K562 (cell line): ENCODE results near the gene CCDC185. TPM values are rescaled to one million over a fixed set of nuclear protein-coding genes. Genes with fewer than 3 reads are reported as not detected.

Experiments used
- ATAC-seq: fragments of 200-7000 bp; cut with Tn5 transposase; 3 replicates; pipeline ENCODE4 v1.9.1; 2020; ENCODE audit warnings: moderate library complexity
- BruUV-seq: library from RNA; stranded (reverse); fragments of 400-500 nt; replicated peaks from 2 replicates; lab custom pipeline; 2021; lab: Mats Ljungman, UMichigan
- CTCF ChIA-PET: fragments of 300-600 bp; formaldehyde crosslinking; extraction: SDS; loops from one replicate; lab custom pipeline; 2021; ENCODE audit warnings: low intra/inter-chr PET ratio; lab: Yijun Ruan, JAX
- POLR2A ChIA-PET: fragments of 300-600, 350-650 bp; sonication (Branson Sonifier 250); formaldehyde crosslinking; extraction: SDS; loops from one replicate; lab custom pipeline; 2021; ENCODE audit warnings: antibody characterized with exemption, inconsistent platforms; lab: Yijun Ruan, JAX
- DNase-seq, 4 experiments: peaks; one replicate each; pipeline versions ENCODE4 v3.0.0 to v3.0.0-alpha.2; 2011 to 2018; ENCODE audit warnings: low spot score in 3 of 4, mixed read lengths in 3 of 4; ENCODE audit errors: extremely low read depth in 1 of 4
- FAIRE-seq: peaks from 2 replicates; lab custom pipeline; 2011; peaks lifted over from hg19 to GRCh38; lab: Jason Lieb, UNC
- H2AFZ ChIP-seq: 2 replicates; pipeline ENCODE4 v1.6.0; 2011; ENCODE audit warnings: low read depth, low read length, control low read depth, inconsistent platforms
- H3K27ac ChIP-seq: fragments of 200-600 bp; 3 replicates; pipeline ENCODE4 v1.8.0; 2011; ENCODE audit warnings: low read depth, mild to moderate bottlenecking, control low read depth, inconsistent platforms, low read length, moderate library complexity, mixed read lengths; ENCODE audit errors: extremely low read depth
- H3K27me3 ChIP-seq, 2 experiments: fragments of 300-600 bp in 1 of 2; 2 replicates in 1 of 2; 3 replicates in 1 of 2; pipeline versions ENCODE4 v1.6.0 to v1.8.0; 2011; ENCODE audit warnings: inconsistent platforms in 2 of 2, low read length in 2 of 2, mild to moderate bottlenecking in 1 of 2, mixed read lengths in 1 of 2, moderate library complexity in 1 of 2; ENCODE audit not compliant: control insufficient read depth in 2 of 2, insufficient read depth in 2 of 2
- H3K36me3 ChIP-seq: fragments of 300-600 bp; 3 replicates; pipeline ENCODE4 v1.8.0; 2011; ENCODE audit warnings: mild to moderate bottlenecking, low read length, inconsistent platforms; ENCODE audit not compliant: control insufficient read depth, insufficient read depth
- H3K4me1 ChIP-seq, 2 experiments: fragments of 200-600 bp in 1 of 2; replicated peaks in 1 of 2; 2 replicates in 1 of 2; 3 replicates in 1 of 2; pipeline versions ENCODE4 v1.5.1 to v1.8.0; 2011; ENCODE audit warnings: inconsistent platforms in 2 of 2, low read length in 2 of 2, mild to moderate bottlenecking in 1 of 2, mixed read lengths in 1 of 2, moderate library complexity in 1 of 2; ENCODE audit not compliant: control insufficient read depth in 2 of 2, insufficient read depth in 2 of 2
- H3K4me2 ChIP-seq: 2 replicates; pipeline ENCODE4 v1.6.1; 2011; ENCODE audit warnings: low read length, control low read depth, inconsistent platforms, mixed read lengths; ENCODE audit not compliant: insufficient read depth
- H3K4me3 ChIP-seq: fragments of 200-600 bp; sonication (generic), shearing (Covaris generic); 2 replicates; pipeline ENCODE4 v1.5.1; 2016; ENCODE audit warnings: control low read depth, inconsistent platforms
- H3K79me2 ChIP-seq: fragments of 200-600 bp; 3 replicates; pipeline ENCODE4 v1.8.0; 2011; ENCODE audit warnings: low read length, inconsistent platforms; ENCODE audit not compliant: control insufficient read depth, insufficient read depth
- H3K9ac ChIP-seq, 2 experiments: 2 replicates each; pipeline versions ENCODE4 v1.6.0 to v1.6.1; 2011; ENCODE audit warnings: low read depth in 2 of 2, low read length in 2 of 2, control low read depth in 1 of 2, inconsistent platforms in 1 of 2, mild to moderate bottlenecking in 1 of 2, mixed read lengths in 1 of 2; ENCODE audit not compliant: insufficient read depth in 1 of 2
- H3K9me1 ChIP-seq: one replicate; pipeline ENCODE4 v1.6.0; 2011; ENCODE audit warnings: inconsistent platforms, mild to moderate bottlenecking, low read length, moderate library complexity; ENCODE audit not compliant: control insufficient read depth, insufficient read depth
- H3K9me3 ChIP-seq: replicated peaks from 2 replicates; pipeline ENCODE4 v1.5.1; 2011; ENCODE audit warnings: low read depth, low read length, inconsistent platforms; ENCODE audit not compliant: control insufficient read depth, insufficient read depth
- H4K20me1 ChIP-seq: replicated peaks from 2 replicates; pipeline ENCODE4 v1.6.1; 2011; ENCODE audit warnings: low read length, inconsistent platforms, mixed read lengths; ENCODE audit not compliant: control insufficient read depth, insufficient read depth
- CBX5 ChIP-seq: IDR thresholded peaks from 2 replicates; pipeline ENCODE4 v1.6.1; 2014; ENCODE audit warnings: low read depth, borderline replicate concordance
- CCNT2 ChIP-seq: IDR thresholded peaks from 2 replicates; pipeline ENCODE4 v1.6.1; 2011; ENCODE audit warnings: borderline replicate concordance, low read depth, mild to moderate bottlenecking, moderate library complexity, mixed read lengths, low read length; ENCODE audit not compliant: insufficient read length; ENCODE audit errors: extremely low read depth
- DACH1 ChIP-seq: fragments of 450-650 bp; IDR thresholded peaks from 2 replicates; pipeline ENCODE4 v1.6.1; 2018; ENCODE audit not compliant: partially characterized antibody
- GABPB1 ChIP-seq: sonication (generic); formaldehyde crosslinking; IDR thresholded peaks from 2 replicates; pipeline ENCODE4 v1.8.0; 2022; ENCODE audit warnings: mild to moderate bottlenecking, missing genetic modification reagents
- GTF2F1 ChIP-seq: IDR thresholded peaks from 2 replicates; pipeline ENCODE4 v1.6.1; 2011; ENCODE audit warnings: low read depth, low read length, improper control_type of control experiment
- HES1 ChIP-seq: fragments of 450-650 bp; IDR thresholded peaks from 2 replicates; pipeline ENCODE4 v1.6.1; 2016; ENCODE audit warnings: low read depth, mild to moderate bottlenecking, moderate library complexity
- HMBOX1 ChIP-seq: sonication (generic); IDR thresholded peaks from 2 replicates; pipeline ENCODE4 v1.6.1; 2016
- PCBP1 ChIP-seq: fragments of 200-400 bp; formaldehyde crosslinking; IDR thresholded peaks from 2 replicates; pipeline ENCODE4 v1.6.1; 2018; ENCODE audit warnings: mild to moderate bottlenecking, low read depth, low read length; ENCODE audit not compliant: poor library complexity, severe bottlenecking
- RBM22 ChIP-seq: fragments of 200-400 bp; formaldehyde crosslinking; IDR thresholded peaks from 2 replicates; pipeline ENCODE4 v1.6.1; 2018; ENCODE audit warnings: low read length, low read depth; ENCODE audit not compliant: poor library complexity, severe bottlenecking
- RUNX1 ChIP-seq: sonication (generic); IDR thresholded peaks from 2 replicates; pipeline ENCODE4 v1.6.1; 2016; ENCODE audit warnings: antibody characterized with exemption, low read depth
- SFPQ ChIP-seq: fragments of 200-400 bp; formaldehyde crosslinking; IDR thresholded peaks from 2 replicates; pipeline ENCODE4 v1.6.1; 2017; ENCODE audit warnings: mild to moderate bottlenecking, low read depth, low read length, moderate library complexity
- ZNF592 ChIP-seq: fragments of 450-650 bp; IDR thresholded peaks from 2 replicates; pipeline ENCODE4 v1.6.1; 2017; ENCODE audit warnings: antibody characterized with exemption, mild to moderate bottlenecking
- WGBS: fragments of 100-300 bp; shearing (Covaris generic); methylation state at CpG from one replicate; pipeline ENCODE4 v1.1.6; 2016; ENCODE audit warnings: low coverage, mixed read lengths; ENCODE audit not compliant: insufficient coverage; ENCODE audit errors: missing lambda C conversion rate; 5-methylcytosine and 5-hydroxymethylcytosine counted together
- in situ Hi-C: fragments of 300-500 bp; cut with MboI; formaldehyde crosslinking; loops from 4 replicates; pipeline ENCODE4 v1.15.0; 2018; ENCODE audit warnings: inconsistent platforms, mixed read lengths
- intact Hi-C: fragments of 100-400 bp; cut with micrococcal nuclease; formaldehyde crosslinking; loops from 2 replicates; pipeline ENCODE4 v1.14.2; 2022
- polyA plus RNA-seq, 8 experiments: library from polyadenylated mRNA; depleted of rRNA in 4 of 8; stranded (reverse) in 5 of 8; unstranded in 3 of 8; fragments of >200 nt; fragmentation: Nextera tagmentation in 2 of 8; fragmentation: Illumina TruSeq in 1 of 8; extraction: Ambion mirVana in 2 of 8; extraction: Trizol in 1 of 8; gene quantifications; 2 replicates each; pipeline versions ENCODE4 v1.2.1 to v1.2.3, GENCODE V29; 2011 to 2014; ENCODE audit warnings: inconsistent platforms in 1 of 8, missing spikeins in 1 of 8
- total RNA-seq, 7 experiments: library from RNA; depleted of rRNA in 6 of 7; stranded (reverse); fragments of >200 nt in 6 of 7; fragmentation: Illumina TruSeq in 2 of 7; extraction: Trizol in 2 of 7; gene quantifications; 2 replicates each; pipeline versions ENCODE4 v1.2.1 to v1.2.3, GENCODE V29; 2011 to 2021; ENCODE audit warnings: low replicate concordance in 1 of 7

The CCDC185 gene
- total and polyA plus RNA-seq, 9 of the 15 experiments (the other 6 are each of a cell fraction or from before 2014, with no cell fraction given): not detected

GRCh38 chr1:223417903-223418663, 24.9 kb downstream of the CCDC185 start (continued):
- TF ChIP-seq ZNF592 (no peak), CBX5 (no peak), GABPB1 (CRISPR knock-in tag) (no peak), PCBP1 (no peak), DACH1 (no peak)

- ChIA-PET POLR2A (interaction anchor here (1.2 kb wide), 1 partner anchor 56 kb away, joined by 4 read pairs; no protein-coding TSS in a partner anchor), CTCF (no interaction called here)
- H3K36me3 ChIP-seq: no peaks in the 10 kb centered on the region
- DNase-seq (no peak), FAIRE-seq (no peak), ATAC-seq (no peak)
- H3K9me3 ChIP-seq: no peaks in the 10 kb centered on the region
- H3K27me3 ChIP-seq: peaks cover 2 to 21% of the 10 kb centered on the region in 2 experiments; a peak in 2 of 5 replicates
- in situ Hi-C loops: no loop called here
- H3K4me1 ChIP-seq: no peaks in the 10 kb centered on the region
- no peak overlapping the region for H3K4me2 ChIP-seq
- no peak overlapping the region for H3K27ac ChIP-seq
- no peak overlapping the region for H3K4me3 ChIP-seq
- H4K20me1 ChIP-seq: no peaks in the 10 kb centered on the region
- no peak overlapping the region for H3K9ac ChIP-seq
- no peak overlapping the region for H2AFZ ChIP-seq
- no peaks in the 10 kb centered on the region for H3K9me1 ChIP-seq
- intact Hi-C loops: no loop called here
- no peaks in the 10 kb centered on the region for H3K79me2 ChIP-seq
- no TSS peak for BruUV-seq
- 1% methylated on average over 8 of the region's 8 CpGs for WGBS
- no peak for TF ChIP-seq RBM22
- no peak for TF ChIP-seq CCNT2
- no peak for TF ChIP-seq SFPQ
- no peak for TF ChIP-seq RUNX1
- no peak for TF ChIP-seq HMBOX1
- no peak for TF ChIP-seq HES1
- TF ChIP-seq GTF2F1: no peak
These were observed 25.9 kb downstream of the CCDC185 start for GRCh38 chr1:223419115-223419514.
